CD14-positive monocyte (primary cell): ENCODE results near the gene RTF2. TPM values are rescaled to one million over a fixed set of nuclear protein-coding genes. Genes with fewer than 3 reads are reported as not detected.
A peak's percentile ranks its signal among the peaks of the same experiment; 100 is the strongest.

ENCODE experiments used
- DNase-seq, 3 donors: peaks; one replicate each; pipeline ENCODE4 v3.0.0-alpha.2; 2011 to 2022
- H2AFZ ChIP-seq: 2 replicates; pipeline ENCODE4 v1.6.0; 2012; ENCODE audit warnings: mild to moderate bottlenecking, low read depth, low read length, inconsistent platforms; ENCODE audit not compliant: insufficient read depth, poor library complexity, severe bottlenecking
- H3K27ac ChIP-seq, 2 donors: 1 replicate in 1 of 2; 2 replicates in 1 of 2; pipeline ENCODE4 v1.5.1; 2012 to 2013; ENCODE audit warnings: low read length in 2 of 2, control low read depth in 1 of 2, inconsistent platforms in 1 of 2, low read depth in 1 of 2, mild to moderate bottlenecking in 1 of 2
- H3K27me3 ChIP-seq, 2 donors: one replicate each; pipeline versions ENCODE4 v1.6.0 to v1.6.1; 2011 to 2013; ENCODE audit warnings: low read length in 2 of 2; ENCODE audit not compliant: control insufficient read depth in 2 of 2, insufficient read depth in 2 of 2
- H3K36me3 ChIP-seq, 2 donors: replicated peaks in 1 of 2; 1 replicate in 1 of 2; 2 replicates in 1 of 2; pipeline versions ENCODE4 v1.5.1 to v1.6.1; 2012 to 2013; ENCODE audit warnings: low read length in 2 of 2, control low read depth in 1 of 2, inconsistent platforms in 1 of 2, mild to moderate bottlenecking in 1 of 2; ENCODE audit not compliant: insufficient read depth in 2 of 2, control insufficient read depth in 1 of 2
- H3K4me1 ChIP-seq, 2 donors: 1 replicate in 1 of 2; 2 replicates in 1 of 2; pipeline versions ENCODE4 v1.5.1 to v1.6.1; 2012 to 2013; ENCODE audit warnings: low read length in 2 of 2, control low read depth in 1 of 2, inconsistent platforms in 1 of 2, mild to moderate bottlenecking in 1 of 2, moderate library complexity in 1 of 2; ENCODE audit not compliant: insufficient read depth in 2 of 2, control insufficient read depth in 1 of 2
- H3K4me2 ChIP-seq: replicated peaks from 2 replicates; pipeline ENCODE3; 2012; ENCODE audit warnings: low read length, moderate library complexity, mild to moderate bottlenecking; ENCODE audit not compliant: poor library complexity, severe bottlenecking; ENCODE audit errors: extremely low read depth
- H3K4me3 ChIP-seq, 3 experiments: fragments of 200-600 bp in 1 of 3; sonication (generic) in 1 of 3; replicated peaks in 1 of 3; 1 replicate in 2 of 3; 2 replicates in 1 of 3; pipeline ENCODE4 v1.5.1; 2011 to 2013; ENCODE audit warnings: low read length in 3 of 3, mild to moderate bottlenecking in 3 of 3, control low read depth in 2 of 3, low read depth in 2 of 3, inconsistent platforms in 1 of 3, moderate library complexity in 1 of 3
- H3K79me2 ChIP-seq: 2 replicates; pipeline ENCODE4 v1.6.0; 2012; ENCODE audit warnings: mild to moderate bottlenecking, control low read depth, inconsistent platforms, low read length, moderate library complexity; ENCODE audit not compliant: insufficient read depth
- H3K9ac ChIP-seq: 2 replicates; pipeline ENCODE4 v1.6.0; 2017; ENCODE audit warnings: low read length, mild to moderate bottlenecking; ENCODE audit not compliant: insufficient read depth, poor library complexity, severe bottlenecking
- H3K9me3 ChIP-seq, 2 donors: replicated peaks in 1 of 2; 1 replicate in 1 of 2; 2 replicates in 1 of 2; pipeline versions ENCODE4 v1.5.1 to v1.6.1; 2012 to 2013; ENCODE audit warnings: low read length in 2 of 2, control low read depth in 1 of 2; ENCODE audit not compliant: control insufficient read depth in 1 of 2, insufficient read depth in 1 of 2
- H4K20me1 ChIP-seq: 2 replicates; pipeline ENCODE4 v1.6.0; 2012; ENCODE audit warnings: mild to moderate bottlenecking, low read length, control low read depth, moderate library complexity; ENCODE audit not compliant: insufficient read depth
- H3K27ac Mint-ChIP-seq, 7 donors: one replicate each; pipeline ENCODE4 v1.8.0; 2020; ENCODE audit warnings: mild to moderate bottlenecking in 7 of 7, mixed read lengths in 7 of 7, moderate library complexity in 6 of 7, inconsistent platforms in 2 of 7
- H3K27me3 Mint-ChIP-seq, 3 donors: one replicate each; pipeline ENCODE4 v1.8.0; 2021 to 2022; ENCODE audit warnings: low read depth in 3 of 3, mild to moderate bottlenecking in 3 of 3, mixed read lengths in 3 of 3, moderate library complexity in 3 of 3, inconsistent platforms in 1 of 3
- H3K36me3 Mint-ChIP-seq, 2 donors: one replicate each; pipeline ENCODE4 v1.8.0; 2020; ENCODE audit warnings: mixed read lengths in 2 of 2, inconsistent platforms in 1 of 2, mild to moderate bottlenecking in 1 of 2
- H3K4me1 Mint-ChIP-seq: one replicate; pipeline ENCODE4 v1.8.0; 2020; ENCODE audit warnings: mild to moderate bottlenecking, mixed read lengths
- H3K4me3 Mint-ChIP-seq, 2 donors: one replicate each; pipeline ENCODE4 v1.8.0; 2020; ENCODE audit warnings: mild to moderate bottlenecking in 2 of 2, mixed read lengths in 2 of 2, moderate library complexity in 1 of 2
- H3K9me3 Mint-ChIP-seq, 7 donors: one replicate each; pipeline ENCODE4 v1.8.0; 2020 to 2022; ENCODE audit warnings: mixed read lengths in 7 of 7, mild to moderate bottlenecking in 6 of 7, moderate library complexity in 6 of 7, inconsistent platforms in 2 of 7
- CTCF ChIP-seq: fragments of 200-600 bp; IDR thresholded peaks from one replicate; pipeline ENCODE4 v1.8.0; 2022; ENCODE audit warnings: antibody characterized with exemption, mild to moderate bottlenecking
- WGBS: methylation state at CpG from one replicate; pipeline ENCODE4 v1.1.5; 2013; ENCODE audit warnings: missing lambda C conversion rate; ENCODE audit not compliant: insufficient coverage; 5-methylcytosine and 5-hydroxymethylcytosine counted together
- intact Hi-C, 2 donors: fragments of 100-400 bp; cut with micrococcal nuclease; formaldehyde crosslinking; loops; one replicate each; pipeline versions ENCODE4 v1.15.0 to v1.15.1; 2023
- polyA plus RNA-seq, 3 donors: library from polyadenylated mRNA; depleted of rRNA in 1 of 3; unstranded in 2 of 3; stranded (reverse) in 1 of 3; fragments of 300-500 nt in 2 of 3; fragments of >200 nt in 1 of 3; fragmentation: Illumina TruSeq in 2 of 3; gene quantifications; 1 replicate in 2 of 3; 2 replicates in 1 of 3; pipeline ENCODE4 v1.2.3, GENCODE V29; 2012 to 2021

The RTF2 gene
- polyA plus RNA-seq, 3 donors: 74.3 to 163 (median 148) TPM

GRCh38 chr20:56427797-56428196 lies 40.6 kb upstream of the RTF2 start:
- Mint-ChIP-seq H3K9me3 (peaks cover 0 to 7% (median 2%) of the 10 kb centered on the region in 7 donors), H3K4me3 (peak overlapping the region in 1 of 2 donors; percentile 75), H3K27ac (peak overlapping the region in 3 of 7 donors; percentile 46 to 88 (median 48)), H3K36me3 (peaks cover 34 to 39% of the 10 kb centered on the region in 2 donors), H3K4me1 (peaks cover 74% of the 10 kb centered on the region), H3K27me3 (peaks cover 41 to 53% (median 47%) of the 10 kb centered on the region in 3 donors)
- no peak overlapping the region for H3K4me2 ChIP-seq
- H3K9ac ChIP-seq: no peak overlapping the region
- H3K9me3 ChIP-seq: no peaks in the 10 kb centered on the region
- H3K4me3 ChIP-seq: no peak overlapping the region
- WGBS: 100% methylated on average over 1 of the region's 4 CpGs
- intact Hi-C loops: loop anchor here in 1 of 2 donors (5.0 kb wide), 1 partner anchor 35 kb away; the partner anchor contains the start of genes AURKA and CSTF1
- H3K4me1 ChIP-seq: peaks cover 70 to 78% of the 10 kb centered on the region in 2 donors
- no peak for TF ChIP-seq CTCF
- H2AFZ ChIP-seq: no peak overlapping the region
- H3K27me3 ChIP-seq: peaks cover 21 to 26% of the 10 kb centered on the region in 2 donors
- DNase-seq: peak in 2 of 3 donors; percentile 48 to 52
- H3K27ac ChIP-seq: no peak overlapping the region
- H4K20me1 ChIP-seq: peaks cover 47% of the 10 kb centered on the region
- no peaks in the 10 kb centered on the region for H3K79me2 ChIP-seq
- no peaks in the 10 kb centered on the region for H3K36me3 ChIP-seq

GRCh38 chr20:56428410-56428809 lies 40.0 kb upstream of the RTF2 start:
- Histone ChIP-seq H3K36me3 (no peaks in the 10 kb centered on the region), H3K9ac (no peak overlapping the region), H3K4me1 (peaks cover 66 to 78% of the 10 kb centered on the region in 2 donors), H3K9me3 (no peaks in the 10 kb centered on the region), H4K20me1 (peaks cover 49% of the 10 kb centered on the region), H3K27me3 (peaks cover 22 to 29% of the 10 kb centered on the region in 2 donors), H3K79me2 (no peaks in the 10 kb centered on the region), H3K4me3 (peak overlapping the region in 1 of 3 experiments; percentile 65), H3K4me2 (peak overlapping the region; percentile 74), H2AFZ (no peak overlapping the region), H3K27ac (no peak overlapping the region)
- 100% methylated on average over 3 of the region's 5 CpGs for WGBS
- peaks cover 0 to 7% (median 2%) of the 10 kb centered on the region in 7 donors for H3K9me3 Mint-ChIP-seq
- peak overlapping the region in 4 of 7 donors; percentile 42 to 83 (median 60) for H3K27ac Mint-ChIP-seq
- H3K36me3 Mint-ChIP-seq: peaks cover 38 to 44% of the 10 kb centered on the region in 2 donors
- peaks cover 46 to 59% (median 54%) of the 10 kb centered on the region in 3 donors for H3K27me3 Mint-ChIP-seq
- H3K4me1 Mint-ChIP-seq: peaks cover 76% of the 10 kb centered on the region
- intact Hi-C loops: loop anchor here in 1 of 2 donors (5.0 kb wide), 1 partner anchor 36 kb away; the partner anchor contains the start of genes AURKA and CSTF1
- peak overlapping the region in 1 of 2 donors; percentile 75 for H3K4me3 Mint-ChIP-seq
- DNase-seq: no peak
- TF ChIP-seq CTCF: no peak
